ENCODE results near the gene CILP.

DNA sequence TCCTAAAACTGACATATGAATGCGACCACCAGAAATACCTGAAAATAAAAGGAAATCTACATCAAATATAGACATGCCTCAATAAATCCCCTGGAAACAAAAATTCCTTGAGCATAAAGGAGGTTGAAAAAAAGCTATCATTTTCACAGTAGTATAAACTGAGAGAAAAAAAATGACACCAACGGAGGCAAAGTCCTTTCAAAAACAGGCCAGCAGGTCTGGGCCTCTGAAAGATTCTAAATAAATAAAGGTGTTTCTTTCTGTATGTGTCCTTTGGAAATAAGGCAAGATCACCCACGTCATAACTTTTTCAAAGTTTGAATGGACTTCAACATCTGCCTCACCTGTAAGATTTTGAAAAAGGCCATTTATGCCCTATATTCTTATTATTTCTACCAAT, 31.1 kb downstream of the CILP start:
- TF ChIP-seq, protein P1, sequence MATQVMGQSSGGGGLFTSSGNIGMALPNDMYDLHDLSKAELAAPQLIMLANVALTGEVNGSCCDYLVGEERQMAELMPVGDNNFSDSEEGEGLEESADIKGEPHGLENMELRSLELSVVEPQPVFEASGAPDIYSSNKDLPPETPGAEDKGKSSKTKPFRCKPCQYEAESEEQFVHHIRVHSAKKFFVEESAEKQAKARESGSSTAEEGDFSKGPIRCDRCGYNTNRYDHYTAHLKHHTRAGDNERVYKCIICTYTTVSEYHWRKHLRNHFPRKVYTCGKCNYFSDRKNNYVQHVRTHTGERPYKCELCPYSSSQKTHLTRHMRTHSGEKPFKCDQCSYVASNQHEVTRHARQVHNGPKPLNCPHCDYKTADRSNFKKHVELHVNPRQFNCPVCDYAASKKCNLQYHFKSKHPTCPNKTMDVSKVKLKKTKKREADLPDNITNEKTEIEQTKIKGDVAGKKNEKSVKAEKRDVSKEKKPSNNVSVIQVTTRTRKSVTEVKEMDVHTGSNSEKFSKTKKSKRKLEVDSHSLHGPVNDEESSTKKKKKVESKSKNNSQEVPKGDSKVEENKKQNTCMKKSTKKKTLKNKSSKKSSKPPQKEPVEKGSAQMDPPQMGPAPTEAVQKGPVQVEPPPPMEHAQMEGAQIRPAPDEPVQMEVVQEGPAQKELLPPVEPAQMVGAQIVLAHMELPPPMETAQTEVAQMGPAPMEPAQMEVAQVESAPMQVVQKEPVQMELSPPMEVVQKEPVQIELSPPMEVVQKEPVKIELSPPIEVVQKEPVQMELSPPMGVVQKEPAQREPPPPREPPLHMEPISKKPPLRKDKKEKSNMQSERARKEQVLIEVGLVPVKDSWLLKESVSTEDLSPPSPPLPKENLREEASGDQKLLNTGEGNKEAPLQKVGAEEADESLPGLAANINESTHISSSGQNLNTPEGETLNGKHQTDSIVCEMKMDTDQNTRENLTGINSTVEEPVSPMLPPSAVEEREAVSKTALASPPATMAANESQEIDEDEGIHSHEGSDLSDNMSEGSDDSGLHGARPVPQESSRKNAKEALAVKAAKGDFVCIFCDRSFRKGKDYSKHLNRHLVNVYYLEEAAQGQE (IDR thresholded peaks at IDR 0.05; ENCODE audit: low read depth): no peak
- TF ChIP-seq EGR1 (IDR thresholded peaks at IDR 0.05) (no peak), RAD21 (IDR thresholded peaks at IDR 0.05; ENCODE audit: low read depth) (no peak), FOXM1 (IDR thresholded peaks at IDR 0.05; ENCODE audit: borderline replicate concordance, low read depth) (no peak), YY1 (IDR thresholded peaks at IDR 0.05; ENCODE audit: low read depth) (no peak), MAX (IDR thresholded peaks at IDR 0.05) (no peak), ZBTB7A (IDR thresholded peaks at IDR 0.05; ENCODE audit: low read depth) (no peak), CEBPB (IDR thresholded peaks at IDR 0.05) (no peak), CREB1 (IDR thresholded peaks at IDR 0.05; ENCODE audit: low read depth) (no peak)
